IMR-90 (cell line): Measurements from ENCODE around the gene ALCAM. TPM values are rescaled to one million over a fixed set of nuclear protein-coding genes. Genes with fewer than 3 reads are reported as not detected.

Experiments
- ATAC-seq: fragments of 200-7000 bp; cut with Tn5 transposase; 2 replicates; pipeline ENCODE4 v1.9.1; 2020; ENCODE audit warnings: low read depth, mild to moderate bottlenecking, moderate library complexity
- BruUV-seq: library from RNA; stranded (reverse); fragments of 400-500 nt; replicated peaks from 2 replicates; lab custom pipeline; 2021; lab: Mats Ljungman, UMichigan
- CTCF ChIA-PET: fragments of 300-600 bp; formaldehyde crosslinking; extraction: SDS; loops from one replicate; lab custom pipeline; 2021; ENCODE audit warnings: antibody characterized with exemption; lab: Yijun Ruan, JAX
- POLR2A ChIA-PET: fragments of 300-600 bp; sonication (Branson Sonifier 250); formaldehyde crosslinking; loops from one replicate; lab custom pipeline; 2022; ENCODE audit warnings: antibody characterized with exemption; ENCODE audit not compliant: unreplicated experiment; lab: Charles Lee
- DNase-seq: peaks from one replicate; pipeline ENCODE4 v3.0.0; 2013
- H2AFZ ChIP-seq: replicated peaks from 2 replicates; pipeline ENCODE3; 2013; ENCODE audit warnings: low read length, mild to moderate bottlenecking; ENCODE audit not compliant: poor library complexity
- H2AK5ac ChIP-seq: 2 replicates; pipeline ENCODE4 v1.6.1; 2013; ENCODE audit warnings: low read depth, low read length, inconsistent platforms
- H2AK9ac ChIP-seq: replicated peaks from 2 replicates; pipeline ENCODE3; 2013; ENCODE audit warnings: mild to moderate bottlenecking, low read depth, low read length, moderate library complexity; ENCODE audit not compliant: poor library complexity
- H2BK120ac ChIP-seq: 2 replicates; pipeline ENCODE4 v1.6.1; 2013; ENCODE audit warnings: low read depth, low read length, inconsistent platforms
- H2BK15ac ChIP-seq: 3 replicates; pipeline ENCODE4 v1.6.1; 2013; ENCODE audit warnings: low read depth, low read length, inconsistent platforms
- H2BK20ac ChIP-seq: 2 replicates; pipeline ENCODE4 v1.6.1; 2013; ENCODE audit warnings: low read depth, mild to moderate bottlenecking, inconsistent platforms, low read length, moderate library complexity
- H2BK5ac ChIP-seq: 2 replicates; pipeline ENCODE4 v1.6.1; 2013; ENCODE audit warnings: mild to moderate bottlenecking, low read depth, low read length, inconsistent platforms; ENCODE audit not compliant: poor library complexity, severe bottlenecking
- H3K14ac ChIP-seq: replicated peaks from 2 replicates; pipeline ENCODE4 v1.6.1; 2013; ENCODE audit warnings: low read depth, low read length, inconsistent platforms
- H3K18ac ChIP-seq: 2 replicates; pipeline ENCODE4 v1.6.1; 2013; ENCODE audit warnings: low read depth, low read length, control low read depth
- H3K23ac ChIP-seq: 2 replicates; pipeline ENCODE4 v1.6.1; 2013; ENCODE audit warnings: low read depth, low read length, inconsistent platforms
- H3K27ac ChIP-seq: 2 replicates; pipeline ENCODE4 v1.5.1; 2013; ENCODE audit warnings: mild to moderate bottlenecking, control low read depth, low read length; ENCODE audit not compliant: insufficient read depth
- H3K27me3 ChIP-seq: 2 replicates; pipeline ENCODE4 v1.6.1; 2013; ENCODE audit warnings: low read length; ENCODE audit not compliant: control insufficient read depth, insufficient read depth
- H3K36me3 ChIP-seq: 2 replicates; pipeline ENCODE4 v1.6.1; 2013; ENCODE audit warnings: low read length, mixed read lengths; ENCODE audit not compliant: control insufficient read depth, insufficient read depth
- H3K4ac ChIP-seq: 2 replicates; pipeline ENCODE4 v1.6.1; 2013; ENCODE audit warnings: low read depth, low read length, inconsistent platforms
- H3K4me1 ChIP-seq: 2 replicates; pipeline ENCODE4 v1.6.1; 2013; ENCODE audit warnings: low read length, mixed read lengths; ENCODE audit not compliant: control insufficient read depth, insufficient read depth
- H3K4me2 ChIP-seq: 2 replicates; pipeline ENCODE4 v1.6.1; 2013; ENCODE audit warnings: low read depth, mild to moderate bottlenecking, control low read depth, low read length, moderate library complexity
- H3K4me3 ChIP-seq: 2 replicates; pipeline ENCODE4 v1.5.1; 2013; ENCODE audit warnings: low read depth, mild to moderate bottlenecking, control low read depth, low read length, moderate library complexity; ENCODE audit not compliant: insufficient read depth
- H3K56ac ChIP-seq: 2 replicates; pipeline ENCODE4 v1.6.1; 2013; ENCODE audit warnings: low read length, inconsistent platforms; ENCODE audit not compliant: insufficient read depth; ENCODE audit errors: extremely low read depth
- H3K79me1 ChIP-seq, 2 experiments: 2 replicates each; pipeline ENCODE4 v1.6.1; 2013; ENCODE audit warnings: low read length in 2 of 2, inconsistent platforms in 1 of 2, low read depth in 1 of 2
- H3K9ac ChIP-seq: 2 replicates; pipeline ENCODE4 v1.6.1; 2013; ENCODE audit warnings: low read depth, low read length, control low read depth
- H3K9me1 ChIP-seq: 2 replicates; pipeline ENCODE4 v1.6.1; 2013; ENCODE audit warnings: low read length, inconsistent platforms; ENCODE audit not compliant: insufficient read depth
- H3K9me3 ChIP-seq: 2 replicates; pipeline ENCODE4 v1.6.1; 2013; ENCODE audit warnings: low read length; ENCODE audit not compliant: control insufficient read depth, insufficient read depth
- H4K20me1 ChIP-seq: 2 replicates; pipeline ENCODE4 v1.6.1; 2013; ENCODE audit warnings: low read length, inconsistent platforms; ENCODE audit not compliant: insufficient read depth
- H4K5ac ChIP-seq: 2 replicates; pipeline ENCODE4 v1.6.1; 2013; ENCODE audit warnings: mild to moderate bottlenecking, low read depth, low read length, control low read depth
- H4K8ac ChIP-seq, 2 experiments: 2 replicates each; pipeline ENCODE4 v1.6.1; 2013; ENCODE audit warnings: low read depth in 2 of 2, low read length in 2 of 2, control low read depth in 1 of 2, inconsistent platforms in 1 of 2
- H4K91ac ChIP-seq: 2 replicates; pipeline ENCODE4 v1.6.1; 2013; ENCODE audit warnings: low read depth, low read length, inconsistent platforms; ENCODE audit not compliant: insufficient read depth
- CHD1 ChIP-seq: IDR thresholded peaks from 2 replicates; pipeline ENCODE4 v1.6.1; 2012; ENCODE audit warnings: low read depth, low read length, improper control_type of control experiment
- WGBS, 2 experiments: methylation state at CpG; one replicate each; pipeline versions ENCODE4 v1.1.5 to v1.1.7; 2013; ENCODE audit warnings: missing lambda C conversion rate in 2 of 2; ENCODE audit not compliant: insufficient read length in 1 of 2; ENCODE audit errors: extremely low coverage in 2 of 2; 5-methylcytosine and 5-hydroxymethylcytosine counted together
- dilution Hi-C: fragments of 300-500 bp; cut with HindIII; formaldehyde crosslinking; loops from one replicate; pipeline ENCODE4 v1.14.3; 2018; ENCODE audit warnings: low sequenced_read_pairs; ENCODE audit not compliant: unreplicated experiment
- in situ Hi-C: fragments of 300-500 bp; cut with MboI; formaldehyde crosslinking; loops from 3 replicates; pipeline ENCODE4 v1.14.3; 2019; ENCODE audit warnings: low sequenced_read_pairs, inconsistent platforms, mixed read lengths
- intact Hi-C: fragments of 100-400 bp; cut with micrococcal nuclease; formaldehyde crosslinking; loops from 2 replicates; pipeline ENCODE4 v1.10.0; 2022
- polyA plus RNA-seq, 3 experiments: library from polyadenylated mRNA; depleted of rRNA; stranded (reverse); fragments of >200 nt; gene quantifications; 2 replicates each; pipeline ENCODE4 v1.2.3, GENCODE V29; 2012; ENCODE audit warnings: low replicate concordance in 1 of 3
- total RNA-seq: library from RNA; depleted of rRNA; stranded (reverse); fragments of >200 nt; gene quantifications from 2 replicates; pipeline ENCODE4 v1.2.3, GENCODE V29; 2012

Gene ALCAM
- total and polyA plus RNA-seq, 2 of the 4 experiments (the other 2 are of a cell fraction): 117 to 423 TPM

GRCh38 chr3:105611304-105612192 lies 244.8 kb downstream of the ALCAM start:
- no peak overlapping the region for H2BK20ac ChIP-seq
- no peak overlapping the region for H3K27ac ChIP-seq
- no peak overlapping the region for H3K9ac ChIP-seq
- H3K18ac ChIP-seq: no peak overlapping the region
- no peaks in the 10 kb centered on the region for H3K9me3 ChIP-seq
- DNase-seq: no peak
- intact Hi-C loops: no loop called here
- no peak for TF ChIP-seq CHD1
- H3K9me1 ChIP-seq: no peaks in the 10 kb centered on the region; the same call in 1 of the 2 replicates
- H2BK15ac ChIP-seq: no peak overlapping the region
- H2BK120ac ChIP-seq: no peak overlapping the region
- H4K8ac ChIP-seq: no peak overlapping the region
- H3K4me3 ChIP-seq: no peak overlapping the region
- POLR2A ChIA-PET: no interaction called here
- H2AFZ ChIP-seq: no peak overlapping the region
- H3K14ac ChIP-seq: no peak overlapping the region
- no TSS peak for BruUV-seq
- H4K91ac ChIP-seq: no peak overlapping the region
- H3K36me3 ChIP-seq: no peaks in the 10 kb centered on the region
- H2AK5ac ChIP-seq: no peak overlapping the region
- no peaks in the 10 kb centered on the region for H3K79me1 ChIP-seq
- H4K20me1 ChIP-seq: no peaks in the 10 kb centered on the region
- WGBS, 2 experiments: 100% methylated on average over 1 of the region's 5 CpGs; no CpG with 5 or more reads in 1 of the 2 experiments
- H3K4ac ChIP-seq: no peak overlapping the region
- in situ Hi-C loops: no loop called here
- H3K4me1 ChIP-seq: no peaks in the 10 kb centered on the region
- dilution Hi-C loops: no loop called here
- H3K27me3 ChIP-seq: no peaks in the 10 kb centered on the region
- ATAC-seq: no peak
- H2AK9ac ChIP-seq: no peak overlapping the region
- no peak overlapping the region for H2BK5ac ChIP-seq
- H3K4me2 ChIP-seq: no peak overlapping the region
- CTCF ChIA-PET: no interaction called here
- no peak overlapping the region for H3K56ac ChIP-seq
- no peak overlapping the region for H4K5ac ChIP-seq
- H3K23ac ChIP-seq: no peak overlapping the region
